Fibroblast of skin of right biceps (primary cell): ENCODE data around the gene IL11RA.
A peak's percentile ranks its signal among the peaks of the same experiment; 100 is the strongest.
"Not testable (repeated sequence)": the region's sequence is repeated elsewhere in the genome, so short reads cannot be mapped to it uniquely, and the experiment has no call there.

Source experiments
- DNase-seq: peaks from one replicate; pipeline ENCODE4 v3.0.0-alpha.2; 2013

Gene IL11RA

GRCh38 chr9:34630402-34631154 is 21.4 kb upstream of the IL11RA start:
- no peak for DNase-seq

- DNase-seq, result no peak
These were observed 18.8 kb upstream of the IL11RA start for GRCh38 chr9:34633166-34633565.

GRCh38 chr9:34633851-34634550 is 18.0 kb upstream of the IL11RA start:
- peak; percentile 53 for DNase-seq

GRCh38 chr9:34634551-34635248 is 17.3 kb upstream of the IL11RA start:
- no peak for DNase-seq

- no peak for DNase-seq
These were observed 16.4 kb upstream of the IL11RA start for GRCh38 chr9:34635556-34635955.

- DNase-seq, result no peak
These were observed 15.1 kb upstream of the IL11RA start for GRCh38 chr9:34636791-34637355.

GRCh38 chr9:34637356-34638137 is 14.4 kb upstream of the IL11RA start, which contains the start of gene SIGMAR1:
Gene SIGMAR1, minus strand, starts transcription at chr9:34637787. Its CDS starts 90 bp downstream, at chr9:34637697.
- peak; percentile 95 for DNase-seq

GRCh38 chr9:34638138-34638445 is 13.9 kb upstream of the IL11RA start:
- no peak for DNase-seq

- not testable (repeated sequence) for DNase-seq
These were observed 12.7 kb upstream of the IL11RA start for GRCh38 chr9:34639322-34639721.

- DNase-seq, result no peak
These were observed 9.3 kb upstream of the IL11RA start for GRCh38 chr9:34642679-34643078.

GRCh38 chr9:34644766-34645314 is 7.1 kb upstream of the IL11RA start:
- DNase-seq, result no peak

- DNase-seq, result peak; percentile 86
These were observed 5.5 kb upstream of the IL11RA start, which contains the start of gene GALT for GRCh38 chr9:34646211-34647083. Gene GALT, plus strand, starts transcription at chr9:34646675. Its CDS starts 30 bp downstream, at chr9:34646705.

GRCh38 chr9:34647084-34647403 is 4.9 kb upstream of the IL11RA start:
- no peak for DNase-seq

GRCh38 chr9:34647651-34648050 is 4.3 kb upstream of the IL11RA start:
- DNase-seq, result no peak

- no peak for DNase-seq
These were observed 3.3 kb upstream of the IL11RA start for GRCh38 chr9:34648673-34649072.

- no peak for DNase-seq
These were observed 1.2 kb upstream of the IL11RA start for GRCh38 chr9:34650816-34651215.

GRCh38 chr9:34651321-34651720 is 664 bp upstream of the IL11RA start:
- no peak for DNase-seq

GRCh38 chr9:34652602-34653000 is 616 bp downstream of the IL11RA start:
- no peak for DNase-seq

GRCh38 chr9:34653151-34654072 is 1.4 kb downstream of the IL11RA start:
- peak; percentile 79 for DNase-seq
